GM23338 (cell line): Measurements from ENCODE around the gene OBI1.

ENCODE experiments used
- EZH2 ChIP-seq: fragments of 200-600 bp; sonication (generic); IDR thresholded peaks from one replicate; pipeline ENCODE4 v1.8.0; 2017; ENCODE audit warnings: antibody characterized with exemption, mild to moderate bottlenecking, low read depth; ENCODE audit not compliant: unreplicated experiment
- POLR2AphosphoS5 ChIP-seq: IDR thresholded peaks from 2 replicates; pipeline ENCODE4 v1.6.1; 2016; ENCODE audit warnings: antibody characterized with exemption, low read depth
- TF ChIP-seq, protein P1 (sequence below), 2 experiments: fragments of 200-600 bp in 1 of 2; sonication (generic) in 1 of 2; conservative IDR thresholded peaks; 2 replicates each; pipeline versions ENCODE4 v1.5.1 to v1.6.1; 2016 to 2017; ENCODE audit warnings: antibody characterized with exemption in 2 of 2, low read depth in 2 of 2, mild to moderate bottlenecking in 2 of 2, moderate library complexity in 1 of 2
- TF ChIP-seq, protein P2 (sequence below): IDR thresholded peaks from one replicate; pipeline ENCODE4 v1.6.1; 2018; ENCODE audit warnings: antibody characterized with exemption; ENCODE audit not compliant: unreplicated experiment

- TF ChIP-seq, protein P1, sequence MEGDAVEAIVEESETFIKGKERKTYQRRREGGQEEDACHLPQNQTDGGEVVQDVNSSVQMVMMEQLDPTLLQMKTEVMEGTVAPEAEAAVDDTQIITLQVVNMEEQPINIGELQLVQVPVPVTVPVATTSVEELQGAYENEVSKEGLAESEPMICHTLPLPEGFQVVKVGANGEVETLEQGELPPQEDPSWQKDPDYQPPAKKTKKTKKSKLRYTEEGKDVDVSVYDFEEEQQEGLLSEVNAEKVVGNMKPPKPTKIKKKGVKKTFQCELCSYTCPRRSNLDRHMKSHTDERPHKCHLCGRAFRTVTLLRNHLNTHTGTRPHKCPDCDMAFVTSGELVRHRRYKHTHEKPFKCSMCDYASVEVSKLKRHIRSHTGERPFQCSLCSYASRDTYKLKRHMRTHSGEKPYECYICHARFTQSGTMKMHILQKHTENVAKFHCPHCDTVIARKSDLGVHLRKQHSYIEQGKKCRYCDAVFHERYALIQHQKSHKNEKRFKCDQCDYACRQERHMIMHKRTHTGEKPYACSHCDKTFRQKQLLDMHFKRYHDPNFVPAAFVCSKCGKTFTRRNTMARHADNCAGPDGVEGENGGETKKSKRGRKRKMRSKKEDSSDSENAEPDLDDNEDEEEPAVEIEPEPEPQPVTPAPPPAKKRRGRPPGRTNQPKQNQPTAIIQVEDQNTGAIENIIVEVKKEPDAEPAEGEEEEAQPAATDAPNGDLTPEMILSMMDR (conservative IDR thresholded peaks at IDR 0.05; ENCODE audit: low read depth in 2 of 2), result no peak
- TF ChIP-seq, protein P2, sequence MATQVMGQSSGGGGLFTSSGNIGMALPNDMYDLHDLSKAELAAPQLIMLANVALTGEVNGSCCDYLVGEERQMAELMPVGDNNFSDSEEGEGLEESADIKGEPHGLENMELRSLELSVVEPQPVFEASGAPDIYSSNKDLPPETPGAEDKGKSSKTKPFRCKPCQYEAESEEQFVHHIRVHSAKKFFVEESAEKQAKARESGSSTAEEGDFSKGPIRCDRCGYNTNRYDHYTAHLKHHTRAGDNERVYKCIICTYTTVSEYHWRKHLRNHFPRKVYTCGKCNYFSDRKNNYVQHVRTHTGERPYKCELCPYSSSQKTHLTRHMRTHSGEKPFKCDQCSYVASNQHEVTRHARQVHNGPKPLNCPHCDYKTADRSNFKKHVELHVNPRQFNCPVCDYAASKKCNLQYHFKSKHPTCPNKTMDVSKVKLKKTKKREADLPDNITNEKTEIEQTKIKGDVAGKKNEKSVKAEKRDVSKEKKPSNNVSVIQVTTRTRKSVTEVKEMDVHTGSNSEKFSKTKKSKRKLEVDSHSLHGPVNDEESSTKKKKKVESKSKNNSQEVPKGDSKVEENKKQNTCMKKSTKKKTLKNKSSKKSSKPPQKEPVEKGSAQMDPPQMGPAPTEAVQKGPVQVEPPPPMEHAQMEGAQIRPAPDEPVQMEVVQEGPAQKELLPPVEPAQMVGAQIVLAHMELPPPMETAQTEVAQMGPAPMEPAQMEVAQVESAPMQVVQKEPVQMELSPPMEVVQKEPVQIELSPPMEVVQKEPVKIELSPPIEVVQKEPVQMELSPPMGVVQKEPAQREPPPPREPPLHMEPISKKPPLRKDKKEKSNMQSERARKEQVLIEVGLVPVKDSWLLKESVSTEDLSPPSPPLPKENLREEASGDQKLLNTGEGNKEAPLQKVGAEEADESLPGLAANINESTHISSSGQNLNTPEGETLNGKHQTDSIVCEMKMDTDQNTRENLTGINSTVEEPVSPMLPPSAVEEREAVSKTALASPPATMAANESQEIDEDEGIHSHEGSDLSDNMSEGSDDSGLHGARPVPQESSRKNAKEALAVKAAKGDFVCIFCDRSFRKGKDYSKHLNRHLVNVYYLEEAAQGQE, result no peak
- TF ChIP-seq EZH2 (no peak), POLR2AphosphoS5 (no peak)
Measured at GRCh38 chr13:78655906-78656305, 3.0 kb downstream of the OBI1 start.
